Urinary bladder (tissue), 4 donors: Measurements from ENCODE around the gene TNIP1. TPM values are rescaled to one million over a fixed set of nuclear protein-coding genes. Genes with fewer than 3 reads are reported as not detected.

Experiments used
- DNase-seq: peaks from one replicate; pipeline ENCODE4 v3.0.0-alpha.2; 2015; ENCODE audit errors: extremely low spot score
- H3K27ac ChIP-seq: one replicate; pipeline ENCODE4 v1.5.1; 2013; ENCODE audit warnings: low read depth, mild to moderate bottlenecking, moderate library complexity
- H3K36me3 ChIP-seq: one replicate; pipeline ENCODE4 v1.6.1; 2013; ENCODE audit warnings: mild to moderate bottlenecking, moderate library complexity; ENCODE audit not compliant: insufficient read depth
- H3K4me1 ChIP-seq: one replicate; pipeline ENCODE4 v1.6.1; 2013; ENCODE audit warnings: mild to moderate bottlenecking, moderate library complexity; ENCODE audit not compliant: insufficient read depth
- H3K4me3 ChIP-seq: one replicate; pipeline ENCODE4 v1.5.1; 2013; ENCODE audit warnings: low read depth, low read length
- WGBS: extraction: QIAGEN DNeasy Blood & Tissue Kit; methylation state at CpG from one replicate; pipeline ENCODE4 v1.1.7; 2013; 5-methylcytosine and 5-hydroxymethylcytosine counted together
- polyA plus RNA-seq: library from polyadenylated mRNA; stranded (reverse); fragments of 200-250 nt; gene quantifications from one replicate; pipeline ENCODE4 v1.2.3, GENCODE V29; 2013
- total RNA-seq: library from RNA; depleted of rRNA; stranded (reverse); fragments of >200 nt; gene quantifications from one replicate; pipeline ENCODE4 v1.2.3, GENCODE V29; 2014
- donor health status: healthy with polysubstance abuse.
- donor health status: healthy.

The TNIP1 gene
- total and polyA plus RNA-seq, 2 donors, result 32.4 to 69.3 TPM

- no peak overlapping the region for H3K27ac ChIP-seq
- 55% methylated on average over 2 of the region's 2 CpGs for WGBS
- H3K4me3 ChIP-seq, result no peak overlapping the region
- no peaks in the 10 kb centered on the region for H3K36me3 ChIP-seq
- no peak for DNase-seq
- H3K4me1 ChIP-seq, result no peaks in the 10 kb centered on the region
These were observed 76.3 kb downstream of the TNIP1 start for GRCh38 chr5:151004499-151004898.

GRCh38 chr5:151003503-151003860 is 77.4 kb downstream of the TNIP1 start:
- H3K27ac ChIP-seq, result peak overlapping the region; percentile 56
- H3K4me1 ChIP-seq, result no peaks in the 10 kb centered on the region
- DNase-seq, result no peak
- no peaks in the 10 kb centered on the region for H3K36me3 ChIP-seq
- no peak overlapping the region for H3K4me3 ChIP-seq
- 79% methylated on average over 3 of the region's 3 CpGs for WGBS

- no peak for DNase-seq
- peak overlapping the region; percentile 56 for H3K27ac ChIP-seq
- H3K4me1 ChIP-seq, result no peaks in the 10 kb centered on the region
- no peak overlapping the region for H3K4me3 ChIP-seq
- H3K36me3 ChIP-seq, result no peaks in the 10 kb centered on the region
- WGBS, result 83% methylated on average over 9 of the region's 9 CpGs
These were observed 77.9 kb downstream of the TNIP1 start for GRCh38 chr5:151002681-151003502.

- 20% methylated on average over 2 of the region's 2 CpGs for WGBS
- DNase-seq, result no peak
These were observed 78.6 kb downstream of the TNIP1 start for GRCh38 chr5:151002250-151002649.

GRCh38 chr5:151001436-151001835 is 79.4 kb downstream of the TNIP1 start:
- 90% methylated on average over 4 of the region's 4 CpGs for WGBS
- H3K4me1 ChIP-seq, result no peaks in the 10 kb centered on the region
- H3K36me3 ChIP-seq, result no peaks in the 10 kb centered on the region
- H3K4me3 ChIP-seq, result no peak overlapping the region
- no peak overlapping the region for H3K27ac ChIP-seq
- DNase-seq, result no peak

More at GRCh38 chr5:151002250-151002649, 78.6 kb downstream of the TNIP1 start:
- no peaks in the 10 kb centered on the region for H3K4me1 ChIP-seq
- H3K4me3 ChIP-seq, result no peak overlapping the region
- no peak overlapping the region for H3K27ac ChIP-seq
- H3K36me3 ChIP-seq, result no peaks in the 10 kb centered on the region

- no peaks in the 10 kb centered on the region for H3K36me3 ChIP-seq
- no peak overlapping the region for H3K27ac ChIP-seq
- no peak for DNase-seq
- WGBS, result 52% methylated on average over 7 of the region's 7 CpGs
- H3K4me1 ChIP-seq, result no peaks in the 10 kb centered on the region
- no peak overlapping the region for H3K4me3 ChIP-seq
These were observed 81.0 kb downstream of the TNIP1 start for GRCh38 chr5:150999704-151000442.

- WGBS, result 66% methylated on average over 1 of the region's 1 CpG
- Histone ChIP-seq H3K36me3 (no peaks in the 10 kb centered on the region), H3K27ac (no peak overlapping the region), H3K4me3 (no peak overlapping the region), H3K4me1 (no peaks in the 10 kb centered on the region)
- no peak for DNase-seq
These were observed 86.9 kb downstream of the TNIP1 start for GRCh38 chr5:150993826-150994412.

GRCh38 chr5:150993422-150993821 is 87.4 kb downstream of the TNIP1 start:
- H3K4me1 ChIP-seq, result no peaks in the 10 kb centered on the region
- 91% methylated on average over 2 of the region's 2 CpGs for WGBS
- DNase-seq, result no peak

GRCh38 chr5:150992705-150993104 is 88.1 kb downstream of the TNIP1 start:
- DNase-seq, result no peak
- WGBS, result 95% methylated on average over 6 of the region's 6 CpGs
- Histone ChIP-seq H3K4me1 (no peaks in the 10 kb centered on the region), H3K27ac (no peak overlapping the region), H3K36me3 (no peaks in the 10 kb centered on the region), H3K4me3 (no peak overlapping the region)

More at GRCh38 chr5:150993422-150993821, 87.4 kb downstream of the TNIP1 start:
- Histone ChIP-seq H3K4me3 (no peak overlapping the region), H3K27ac (no peak overlapping the region), H3K36me3 (no peaks in the 10 kb centered on the region)

GRCh38 chr5:150989695-150990094 is 91.1 kb downstream of the TNIP1 start:
- Histone ChIP-seq H3K36me3 (no peaks in the 10 kb centered on the region), H3K27ac (no peak overlapping the region), H3K4me1 (no peaks in the 10 kb centered on the region), H3K4me3 (no peak overlapping the region)
- 61% methylated on average over 3 of the region's 3 CpGs for WGBS
- DNase-seq, result no peak

- no peaks in the 10 kb centered on the region for H3K4me1 ChIP-seq
- H3K4me3 ChIP-seq, result no peak overlapping the region
- WGBS, result 70% methylated on average over 3 of the region's 3 CpGs
- no peaks in the 10 kb centered on the region for H3K36me3 ChIP-seq
- no peak for DNase-seq
- no peak overlapping the region for H3K27ac ChIP-seq
These were observed 93.1 kb downstream of the TNIP1 start for GRCh38 chr5:150987746-150988145.
